ENCODE results near the gene SGSM2. TPM values are rescaled to one million over a fixed set of nuclear protein-coding genes. Genes with fewer than 3 reads are reported as not detected.
A peak's percentile ranks its signal among the peaks of the same experiment; 100 is the strongest.

The SGSM2 gene
- total RNA-seq, 1 donor, result 31.0 TPM

DNA sequence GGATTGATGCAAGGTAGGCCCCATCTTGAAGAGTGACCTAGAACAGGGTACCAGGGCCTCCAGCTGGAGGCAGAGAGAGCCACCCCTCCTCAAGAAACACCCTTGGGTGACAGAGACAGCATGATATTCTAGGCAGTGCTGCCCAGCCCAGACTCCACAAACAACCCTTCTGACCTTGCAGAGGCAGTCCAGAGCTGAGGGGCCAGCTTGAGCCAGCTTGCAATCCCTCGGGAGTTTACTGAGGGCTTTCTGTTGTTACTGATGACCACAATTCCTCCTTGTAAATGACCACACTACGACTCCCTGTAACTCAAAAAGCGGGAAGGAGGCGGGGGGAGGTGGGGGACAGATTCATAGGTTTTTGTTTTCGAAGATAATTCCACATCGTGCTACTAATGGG, 82.2 kb downstream of the SGSM2 start:
- DNase-seq (ENCODE audit: low read depth), result no peak
- TF ChIP-seq, protein P1, sequence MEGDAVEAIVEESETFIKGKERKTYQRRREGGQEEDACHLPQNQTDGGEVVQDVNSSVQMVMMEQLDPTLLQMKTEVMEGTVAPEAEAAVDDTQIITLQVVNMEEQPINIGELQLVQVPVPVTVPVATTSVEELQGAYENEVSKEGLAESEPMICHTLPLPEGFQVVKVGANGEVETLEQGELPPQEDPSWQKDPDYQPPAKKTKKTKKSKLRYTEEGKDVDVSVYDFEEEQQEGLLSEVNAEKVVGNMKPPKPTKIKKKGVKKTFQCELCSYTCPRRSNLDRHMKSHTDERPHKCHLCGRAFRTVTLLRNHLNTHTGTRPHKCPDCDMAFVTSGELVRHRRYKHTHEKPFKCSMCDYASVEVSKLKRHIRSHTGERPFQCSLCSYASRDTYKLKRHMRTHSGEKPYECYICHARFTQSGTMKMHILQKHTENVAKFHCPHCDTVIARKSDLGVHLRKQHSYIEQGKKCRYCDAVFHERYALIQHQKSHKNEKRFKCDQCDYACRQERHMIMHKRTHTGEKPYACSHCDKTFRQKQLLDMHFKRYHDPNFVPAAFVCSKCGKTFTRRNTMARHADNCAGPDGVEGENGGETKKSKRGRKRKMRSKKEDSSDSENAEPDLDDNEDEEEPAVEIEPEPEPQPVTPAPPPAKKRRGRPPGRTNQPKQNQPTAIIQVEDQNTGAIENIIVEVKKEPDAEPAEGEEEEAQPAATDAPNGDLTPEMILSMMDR (IDR thresholded peaks at IDR 0.05; ENCODE audit: insufficient read depth, low read length), result no peak
- no peak overlapping the region for H3K4me3 ChIP-seq (ENCODE audit: low read depth, low read length)

DNA sequence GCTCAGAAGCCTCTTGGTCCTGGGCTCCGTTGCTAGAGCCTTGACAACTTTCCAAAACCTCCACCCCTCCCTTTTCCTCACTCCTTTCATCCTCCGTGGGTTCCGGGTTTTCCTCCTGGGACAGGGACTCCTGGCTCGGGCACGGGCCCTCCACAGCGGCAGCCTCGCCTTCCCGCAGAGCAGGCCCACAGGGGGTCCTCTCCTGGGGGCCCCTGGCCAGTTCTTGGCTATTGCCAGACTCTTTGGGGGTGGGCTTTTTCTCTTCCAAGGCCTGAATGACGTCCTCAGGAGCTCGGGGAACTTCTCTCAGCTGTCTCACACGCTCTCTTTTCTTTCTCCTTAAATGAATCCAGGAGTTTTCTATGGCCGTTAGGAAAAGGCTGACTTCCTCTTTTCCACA, 82.9 kb downstream of the SGSM2 start:
- DNase-seq (ENCODE audit: low read depth), result no peak
- TF ChIP-seq, protein P1 (IDR thresholded peaks at IDR 0.05; ENCODE audit: insufficient read depth, low read length), result no peak
- no peak overlapping the region for H3K4me3 ChIP-seq (ENCODE audit: low read depth, low read length)

DNA sequence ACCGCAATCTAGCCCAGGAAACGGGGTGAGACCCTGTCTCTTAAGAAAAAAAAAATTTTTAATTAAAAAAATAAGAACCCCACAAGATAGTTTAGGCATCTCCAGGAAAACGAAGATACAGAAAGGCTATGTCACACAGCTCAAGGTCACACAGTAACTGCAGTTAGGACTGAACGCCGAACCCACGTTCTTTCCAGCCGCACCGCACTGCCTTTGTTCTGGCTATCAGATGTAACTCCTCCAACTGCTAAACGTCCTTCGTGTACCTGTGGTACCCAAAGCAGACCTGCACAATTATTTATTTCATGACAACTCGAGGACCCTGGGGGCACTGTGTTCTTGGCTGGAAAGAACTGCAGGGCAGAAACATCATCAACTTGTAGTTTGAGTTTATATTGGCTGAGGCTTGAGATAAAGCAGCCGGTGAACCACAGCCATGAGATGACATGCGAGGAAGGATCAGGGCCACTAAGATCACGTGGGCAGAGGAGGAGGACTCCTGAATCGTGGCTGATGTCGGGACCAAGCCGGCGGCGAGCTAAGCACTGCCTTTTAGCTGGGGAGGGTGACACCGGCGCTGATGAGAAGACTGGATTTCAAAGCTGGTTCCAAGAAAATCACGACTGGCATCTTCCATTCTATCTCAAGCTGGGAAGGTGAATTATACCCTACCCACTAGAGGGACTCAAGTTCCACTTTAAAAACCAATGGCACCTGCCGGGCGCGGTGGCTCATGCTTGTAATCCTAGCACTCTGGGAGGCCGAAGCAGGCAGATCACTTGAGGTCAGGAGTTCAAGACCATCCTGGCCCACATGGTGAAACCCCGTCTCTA, 84.2 kb downstream of the SGSM2 start:
- H3K4me3 ChIP-seq (ENCODE audit: low read depth, low read length), result no peak overlapping the region
- TF ChIP-seq, protein P1 (IDR thresholded peaks at IDR 0.05; ENCODE audit: insufficient read depth, low read length), result no peak
- no peak for DNase-seq (ENCODE audit: low read depth)

DNA sequence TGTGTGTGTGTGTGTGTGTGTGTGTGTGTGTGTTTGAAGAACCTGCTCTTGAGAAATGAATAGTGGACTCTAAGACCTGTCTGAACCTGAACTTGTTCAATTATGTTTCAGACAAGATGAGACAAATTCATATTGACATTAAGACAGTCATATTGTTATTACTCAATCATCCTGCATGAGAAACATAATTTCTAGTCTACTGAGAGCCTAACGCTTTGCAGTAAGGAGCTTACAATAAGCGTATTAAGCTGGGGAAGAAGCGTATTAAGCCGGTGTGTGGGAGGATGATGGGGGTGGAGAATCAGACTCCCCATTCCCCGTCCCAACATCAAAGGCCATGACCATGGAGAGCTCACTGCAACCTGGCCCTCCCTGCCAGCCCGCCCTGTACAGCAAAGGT, 86.0 kb downstream of the SGSM2 start:
- H3K4me3 ChIP-seq (ENCODE audit: low read depth, low read length), result no peak overlapping the region
- no peak for DNase-seq (ENCODE audit: low read depth)
- TF ChIP-seq, protein P1 (IDR thresholded peaks at IDR 0.05; ENCODE audit: insufficient read depth, low read length), result no peak

DNA sequence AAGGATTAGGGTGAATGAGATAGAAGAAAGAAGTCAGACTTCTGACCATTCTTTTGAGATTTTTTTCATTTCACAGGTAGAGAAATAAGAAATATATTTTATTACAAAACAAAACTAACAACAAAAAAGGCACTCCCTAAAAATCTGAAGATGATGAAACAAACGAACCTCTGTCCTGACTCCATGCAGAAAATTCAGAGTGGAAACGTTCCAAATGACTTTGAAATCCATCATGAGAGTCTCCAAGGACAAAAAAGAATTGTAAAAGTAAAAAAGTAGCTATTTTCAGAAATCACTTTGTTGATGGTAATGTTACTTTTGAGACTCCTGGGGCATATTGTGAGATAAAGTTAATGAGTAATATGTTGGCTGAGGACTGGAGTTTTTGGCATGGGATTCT, 89.9 kb downstream of the SGSM2 start:
- H3K4me3 ChIP-seq (ENCODE audit: low read depth, low read length), result no peak overlapping the region
- TF ChIP-seq, protein P1 (IDR thresholded peaks at IDR 0.05; ENCODE audit: insufficient read depth, low read length), result no peak
- DNase-seq (ENCODE audit: low read depth), result peak; percentile 62

DNA sequence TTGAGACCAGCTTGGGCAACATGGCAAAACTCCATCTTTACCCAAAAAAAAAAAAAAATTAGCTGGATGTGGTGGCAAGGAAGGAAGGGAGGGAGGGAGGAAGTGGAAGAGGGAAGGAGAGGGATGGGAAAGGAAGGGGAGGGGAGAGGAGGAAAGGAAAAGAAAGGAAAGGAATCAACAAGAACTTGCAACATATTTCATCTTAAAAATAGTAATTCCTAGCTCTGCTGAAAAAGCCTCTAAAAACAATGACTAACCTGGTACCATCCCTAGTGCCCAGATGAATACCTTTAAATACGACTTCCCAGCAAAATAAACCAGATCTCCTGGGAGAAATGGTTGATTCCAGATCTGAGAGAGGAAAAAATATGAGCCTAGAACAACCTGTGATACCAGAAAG, 90.6 kb downstream of the SGSM2 start:
- H3K4me3 ChIP-seq (ENCODE audit: low read depth, low read length), result no peak overlapping the region
- TF ChIP-seq, protein P1 (IDR thresholded peaks at IDR 0.05; ENCODE audit: insufficient read depth, low read length), result no peak
- DNase-seq (ENCODE audit: low read depth), result no peak

Small RNA genes lying within 50 kb of the gene (small RNA-seq; reads per million reads assigned to genes)
- not detected for gene AC006435.3
- not detected for gene AC006435.4
- gene SNORD91A, result 78.3 reads per million, percentile 97 among the genes with 10 or more reads in this experiment
- 14.8 reads per million, percentile 95 among the genes with 10 or more reads in this experiment for gene SNORD91B

Other genes with a start within 250 kb of the SGSM2 start
- 37.5 and 49.3 TPM in 2 replicates for gene SMG6, start 33.7 kb upstream of the SGSM2 start, total RNA-seq (ENCODE audit: low replicate concordance)
- 9.1 and 29.4 TPM in 2 replicates for gene SRR, start 33.6 kb upstream of the SGSM2 start, total RNA-seq (ENCODE audit: low replicate concordance)
- gene TSR1, start 1.0 kb upstream of the SGSM2 start, total RNA-seq (ENCODE audit: low replicate concordance), result 24.2 and 44.5 TPM in 2 replicates
- 12.2 and 17.7 TPM in 2 replicates for gene MNT, start 63.6 kb downstream of the SGSM2 start, total RNA-seq (ENCODE audit: low replicate concordance)
- gene METTL16, start 174.4 kb downstream of the SGSM2 start, total RNA-seq (ENCODE audit: low replicate concordance), result 12.3 and 18.7 TPM in 2 replicates

All from fibroblast of the aortic adventitia (primary cell).